ENCODE measurements around the gene CDKAL1. TPM values are rescaled to one million over a fixed set of nuclear protein-coding genes. Genes with fewer than 3 reads are reported as not detected.

Gene CDKAL1
- total and polyA plus RNA-seq, 10 of the 15 experiments (the other 5 are each of a cell fraction or from before 2014, with no cell fraction given), result 10.7 to 26.9 (median 17.3) TPM

- peak; percentile 65; the same call in 1 of the 2 replicates for TF ChIP-seq MTA3 (IDR thresholded peaks at IDR 0.05; ENCODE audit: borderline replicate concordance, low read length)
- TF ChIP-seq CBX5 (IDR thresholded peaks at IDR 0.05; ENCODE audit: low read depth), result 0 out of 2 replicates have a peak, but pooled peaks have one; percentile 67
- TF ChIP-seq MYB (IDR thresholded peaks at IDR 0.05; ENCODE audit: borderline replicate concordance, low read depth, low read length), result 0 out of 2 replicates have a peak, but pooled peaks have one; percentile 56
- TF ChIP-seq CEBPB (IDR thresholded peaks at IDR 0.05; ENCODE audit: borderline replicate concordance in 1 of 2, low read depth in 2 of 2, low read length in 2 of 2), result 0 out of 4 replicates have a peak, but pooled peaks of 1 of the 2 experiments have one; percentile 7
- TF ChIP-seq POLR2A (IDR thresholded peaks at IDR 0.05; ENCODE audit: low read depth, low read length), result no peak
- no peak for TF ChIP-seq RCOR1 (conservative IDR thresholded peaks at IDR 0.05; ENCODE audit: low read depth, low read length)
- TF ChIP-seq PAX5 (IDR thresholded peaks at IDR 0.05; ENCODE audit: borderline replicate concordance, low read depth, low read length), result peak; percentile 42; the same call in 1 of the 2 replicates
- peak; percentile 93 to 96 for TF ChIP-seq EP300 (IDR thresholded peaks at IDR 0.05; ENCODE audit: borderline replicate concordance in 1 of 2, control insufficient read depth in 1 of 2, low read depth in 2 of 2, low read length in 2 of 2)
- peak; percentile 86 for TF ChIP-seq CBFB (IDR thresholded peaks at IDR 0.05; ENCODE audit: low read depth)
- peak; percentile 48; the same call in 1 of the 2 replicates for TF ChIP-seq IRF4 (IDR thresholded peaks at IDR 0.05; ENCODE audit: low read depth, low read length)
- no peak for TF ChIP-seq PBX3 (IDR thresholded peaks at IDR 0.05; ENCODE audit: insufficient replicate concordance, low read depth, low read length)
- TF ChIP-seq CREM (IDR thresholded peaks at IDR 0.05; ENCODE audit: low read depth), result peak; percentile 77; the same call in 1 of the 2 replicates
- no peak for TF ChIP-seq RFX5 (IDR thresholded peaks at IDR 0.05; ENCODE audit: low read depth, low read length)
- TF ChIP-seq KLF5 (IDR thresholded peaks at IDR 0.05; ENCODE audit: partially characterized antibody), result peak; percentile 89
- TF ChIP-seq BMI1 (IDR thresholded peaks at IDR 0.05; ENCODE audit: borderline replicate concordance), result peak; percentile 28; the same call in 1 of the 2 replicates
- TF ChIP-seq IKZF1 (conservative IDR thresholded peaks at IDR 0.05), result peak; percentile 79; the same call in 1 of the 2 replicates
- TF ChIP-seq TCF12 (IDR thresholded peaks at IDR 0.05; ENCODE audit: low read depth, low read length), result no peak
- TF ChIP-seq RUNX3 (IDR thresholded peaks at IDR 0.05; ENCODE audit: low read length), result peak; percentile 98
- TF ChIP-seq E2F4 (IDR thresholded peaks at IDR 0.05; ENCODE audit: low read depth, low read length), result no peak
- TF ChIP-seq RELB (IDR thresholded peaks at IDR 0.05; ENCODE audit: low read depth), result peak; percentile 97
- peak; percentile 82; the same call in 1 of the 2 replicates for TF ChIP-seq ZNF217 (IDR thresholded peaks at IDR 0.05)
- TF ChIP-seq NFIC (IDR thresholded peaks at IDR 0.05; ENCODE audit: low read depth, low read length), result peak; percentile 92
- TF ChIP-seq DPF2 (IDR thresholded peaks at IDR 0.05), result peak; percentile 61
- peak; percentile 64 for TF ChIP-seq SP1 (IDR thresholded peaks at IDR 0.05; ENCODE audit: low read depth, low read length)
These were observed 8.8 kb downstream of the CDKAL1 start (continued) for GRCh38 chr6:20542927-20543602.
